H1 (cell line): Measurements from ENCODE around the gene CNOT6. TPM values are rescaled to one million over a fixed set of nuclear protein-coding genes. Genes with fewer than 3 reads are reported as not detected.

Experiments
- CTCF ChIA-PET: fragments of 300-600 bp; sonication (Branson Sonifier 250); formaldehyde crosslinking; loops from one replicate; lab custom pipeline; 2021; ENCODE audit not compliant: partially characterized antibody; lab: Charles Lee
- POLR2A ChIA-PET: fragments of 300-600 bp; sonication (Branson Sonifier 250); formaldehyde crosslinking; loops from one replicate; lab custom pipeline; 2021; ENCODE audit warnings: inconsistent platforms; ENCODE audit not compliant: partially characterized antibody; lab: Charles Lee
- DNase-seq, 2 experiments: peaks; one replicate each; pipeline versions ENCODE4 v3.0.0 to v3.0.0-alpha.2; 2010 to 2022; ENCODE audit warnings: low spot score in 2 of 2, low read depth in 1 of 2, mixed read lengths in 1 of 2
- FAIRE-seq: peaks from 2 replicates; lab custom pipeline; 2011; peaks lifted over from hg19 to GRCh38; lab: Jason Lieb, UNC
- H2AFZ ChIP-seq: 2 replicates; pipeline ENCODE4 v1.8.1; 2012; ENCODE audit warnings: low read length, inconsistent platforms
- H2AK5ac ChIP-seq: 2 replicates; pipeline ENCODE4 v1.6.1; 2013; ENCODE audit warnings: low read depth, low read length
- H2BK120ac ChIP-seq: replicated peaks from 2 replicates; pipeline ENCODE3; 2013; ENCODE audit warnings: low read depth, low read length, inconsistent platforms
- H2BK12ac ChIP-seq: 2 replicates; pipeline ENCODE4 v1.6.1; 2013; ENCODE audit warnings: low read depth, low read length
- H2BK15ac ChIP-seq: 2 replicates; pipeline ENCODE4 v1.6.1; 2013; ENCODE audit warnings: low read length
- H2BK20ac ChIP-seq: 2 replicates; pipeline ENCODE4 v1.6.1; 2013; ENCODE audit warnings: low read length
- H2BK5ac ChIP-seq: 2 replicates; pipeline ENCODE4 v1.6.1; 2013; ENCODE audit warnings: low read depth, low read length
- H3K14ac ChIP-seq: 2 replicates; pipeline ENCODE4 v1.6.1; 2013; ENCODE audit warnings: inconsistent platforms; ENCODE audit not compliant: insufficient read length
- H3K18ac ChIP-seq: 2 replicates; pipeline ENCODE4 v1.6.1; 2013; ENCODE audit warnings: low read length; ENCODE audit errors: extremely low read depth
- H3K23ac ChIP-seq: 2 replicates; pipeline ENCODE4 v1.6.1; 2013; ENCODE audit warnings: inconsistent platforms; ENCODE audit not compliant: insufficient read length
- H3K23me2 ChIP-seq: 2 replicates; pipeline ENCODE4 v1.6.1; 2013; ENCODE audit warnings: low read depth, low read length
- H3K27ac ChIP-seq: 2 replicates; pipeline ENCODE4 v1.6.1; 2011; ENCODE audit warnings: low read depth, low read length, inconsistent platforms
- H3K27me3 ChIP-seq, 4 experiments: replicated peaks in 1 of 4; 1 replicate in 1 of 4; 2 replicates in 3 of 4; pipeline versions ENCODE4 v1.6.1 to v1.8.1; 2011 to 2013; ENCODE audit warnings: low read length in 3 of 4, mild to moderate bottlenecking in 3 of 4, inconsistent platforms in 2 of 4, mixed read lengths in 2 of 4, moderate library complexity in 1 of 4; ENCODE audit not compliant: control insufficient read depth in 3 of 4, insufficient read depth in 3 of 4; ENCODE audit errors: extremely low read depth in 1 of 4
- H3K36me3 ChIP-seq, 4 experiments: 2 replicates each; pipeline versions ENCODE4 v1.6.1 to v1.8.1; 2011 to 2013; ENCODE audit warnings: mild to moderate bottlenecking in 4 of 4, low read length in 3 of 4, moderate library complexity in 2 of 4, control low read depth in 1 of 4, inconsistent platforms in 1 of 4; ENCODE audit not compliant: insufficient read depth in 4 of 4, control insufficient read depth in 2 of 4
- H3K4ac ChIP-seq: replicated peaks from 2 replicates; pipeline ENCODE3; 2013; ENCODE audit warnings: low read length, low read depth, mixed read lengths, inconsistent platforms; ENCODE audit not compliant: insufficient read length
- H3K4me1 ChIP-seq, 4 experiments: replicated peaks in 1 of 4; 1 replicate in 1 of 4; 2 replicates in 3 of 4; pipeline versions ENCODE4 v1.6.1 to v1.8.1; 2011 to 2013; ENCODE audit warnings: low read length in 3 of 4, inconsistent platforms in 2 of 4, mixed read lengths in 1 of 4; ENCODE audit not compliant: insufficient read depth in 4 of 4, control insufficient read depth in 3 of 4
- H3K4me2 ChIP-seq, 2 experiments: 2 replicates each; pipeline versions ENCODE4 v1.6.1 to v1.8.1; 2011 to 2013; ENCODE audit warnings: low read depth in 2 of 2, low read length in 2 of 2, control low read depth in 1 of 2, inconsistent platforms in 1 of 2, mild to moderate bottlenecking in 1 of 2; ENCODE audit not compliant: insufficient read depth in 1 of 2
- H3K4me3 ChIP-seq, 4 experiments: fragments of 200-600, 300-600 bp in 1 of 4; sonication (generic), shearing (Covaris generic), sonication (Bioruptor Twin) in 1 of 4; 2 replicates each; pipeline versions ENCODE4 v1.5.1 to v1.8.1; 2011 to 2016; ENCODE audit warnings: low read length in 4 of 4, low read depth in 3 of 4, control low read depth in 2 of 4, inconsistent platforms in 2 of 4, mild to moderate bottlenecking in 2 of 4, mixed read lengths in 1 of 4, moderate library complexity in 1 of 4; ENCODE audit not compliant: insufficient read depth in 2 of 4; ENCODE audit errors: extremely low read depth in 1 of 4
- H3K56ac ChIP-seq: replicated peaks from 2 replicates; pipeline ENCODE3; 2013; ENCODE audit warnings: low read depth, mild to moderate bottlenecking, mixed read lengths, low read length, inconsistent platforms; ENCODE audit not compliant: insufficient read length
- H3K79me1 ChIP-seq: 2 replicates; pipeline ENCODE4 v1.6.1; 2013; ENCODE audit warnings: low read depth, low read length, control low read depth
- H3K79me2 ChIP-seq, 2 experiments: 2 replicates each; pipeline versions ENCODE4 v1.6.1 to v1.8.1; 2012 to 2013; ENCODE audit warnings: low read length in 2 of 2, mild to moderate bottlenecking in 2 of 2, inconsistent platforms in 1 of 2; ENCODE audit not compliant: insufficient read depth in 2 of 2, control insufficient read depth in 1 of 2
- H3K9ac ChIP-seq, 4 experiments: replicated peaks in 1 of 4; 1 replicate in 1 of 4; 2 replicates in 3 of 4; pipeline versions ENCODE4 v1.6.1 to v1.8.1; 2011 to 2013; ENCODE audit warnings: low read depth in 3 of 4, low read length in 3 of 4, control low read depth in 2 of 4, mild to moderate bottlenecking in 2 of 4, moderate library complexity in 2 of 4, inconsistent platforms in 1 of 4; ENCODE audit errors: extremely low read depth in 1 of 4
- H3K9me3 ChIP-seq, 2 experiments: 2 replicates each; pipeline versions ENCODE4 v1.6.1 to v1.8.1; 2012 to 2013; ENCODE audit warnings: mild to moderate bottlenecking in 2 of 2, moderate library complexity in 2 of 2, control low read depth in 1 of 2, inconsistent platforms in 1 of 2, low read depth in 1 of 2, low read length in 1 of 2, mixed read lengths in 1 of 2; ENCODE audit not compliant: insufficient read depth in 2 of 2
- H4K20me1 ChIP-seq, 2 experiments: replicated peaks in 1 of 2; 2 replicates each; pipeline versions ENCODE3 to v1.8.1; 2011 to 2013; ENCODE audit warnings: inconsistent platforms in 2 of 2, low read length in 2 of 2, mild to moderate bottlenecking in 1 of 2; ENCODE audit not compliant: insufficient read depth in 2 of 2, control insufficient read depth in 1 of 2
- H4K5ac ChIP-seq: 2 replicates; pipeline ENCODE4 v1.6.1; 2013; ENCODE audit warnings: low read length, low read depth, mixed read lengths, inconsistent platforms; ENCODE audit not compliant: insufficient read length
- H4K8ac ChIP-seq: 2 replicates; pipeline ENCODE4 v1.8.0; 2013; ENCODE audit warnings: mild to moderate bottlenecking, moderate library complexity, low read length, inconsistent platforms; ENCODE audit not compliant: insufficient read depth; ENCODE audit errors: extremely low read depth
- H4K91ac ChIP-seq: replicated peaks from 2 replicates; pipeline ENCODE3; 2013; ENCODE audit warnings: low read length, mixed read lengths, inconsistent platforms; ENCODE audit not compliant: insufficient read length
- TAF1 ChIP-seq: IDR thresholded peaks from 2 replicates; pipeline ENCODE4 v1.6.1; 2011; ENCODE audit warnings: mild to moderate bottlenecking, low read depth, low read length
- TEAD4 ChIP-seq: IDR thresholded peaks from 2 replicates; pipeline ENCODE4 v1.6.1; 2012; ENCODE audit warnings: low read depth, low read length, inconsistent platforms, mixed read lengths
- WGBS, 2 experiments: shearing (Covaris generic) in 1 of 2; methylation state at CpG; one replicate each; pipeline versions ENCODE4 v1.1.6 to v1.1.7; 2013 to 2015; ENCODE audit warnings: low lambda C conversion rate in 2 of 2, mixed read lengths in 2 of 2, inconsistent platforms in 1 of 2, low coverage in 1 of 2, missing lambda C conversion rate in 1 of 2; ENCODE audit not compliant: insufficient replicate concordance in 2 of 2, insufficient coverage in 1 of 2, insufficient read length in 1 of 2; ENCODE audit errors: extremely low coverage in 1 of 2, missing lambda C conversion rate in 1 of 2; 5-methylcytosine and 5-hydroxymethylcytosine counted together
- polyA plus RNA-seq, 7 experiments: library from polyadenylated mRNA; depleted of rRNA in 3 of 7; stranded (reverse) in 5 of 7; unstranded in 2 of 7; fragments of >200 nt in 5 of 7; fragments of 200-250 nt in 2 of 7; gene quantifications; 1 replicate in 5 of 7; 2 replicates in 1 of 7; 4 replicates in 1 of 7; pipeline versions ENCODE4 v1.2.1 to v1.2.3, GENCODE V29; 2011 to 2013; ENCODE audit warnings: missing spikeins in 2 of 7, mixed read lengths in 2 of 7
- total RNA-seq: library from RNA; stranded (reverse); fragmentation: NEBNext Ultra II Directional; extraction: Animal tissue kit (Norgen Biotek cat#: 25700); gene quantifications from 2 replicates; pipeline ENCODE4 v1.2.1, GENCODE V29; 2021

CNOT6 gene
- total and polyA plus RNA-seq, 2 of the 8 experiments (the other 6 are each of a cell fraction or from before 2014, with no cell fraction given): 10.7 to 45.4 TPM

DNA sequence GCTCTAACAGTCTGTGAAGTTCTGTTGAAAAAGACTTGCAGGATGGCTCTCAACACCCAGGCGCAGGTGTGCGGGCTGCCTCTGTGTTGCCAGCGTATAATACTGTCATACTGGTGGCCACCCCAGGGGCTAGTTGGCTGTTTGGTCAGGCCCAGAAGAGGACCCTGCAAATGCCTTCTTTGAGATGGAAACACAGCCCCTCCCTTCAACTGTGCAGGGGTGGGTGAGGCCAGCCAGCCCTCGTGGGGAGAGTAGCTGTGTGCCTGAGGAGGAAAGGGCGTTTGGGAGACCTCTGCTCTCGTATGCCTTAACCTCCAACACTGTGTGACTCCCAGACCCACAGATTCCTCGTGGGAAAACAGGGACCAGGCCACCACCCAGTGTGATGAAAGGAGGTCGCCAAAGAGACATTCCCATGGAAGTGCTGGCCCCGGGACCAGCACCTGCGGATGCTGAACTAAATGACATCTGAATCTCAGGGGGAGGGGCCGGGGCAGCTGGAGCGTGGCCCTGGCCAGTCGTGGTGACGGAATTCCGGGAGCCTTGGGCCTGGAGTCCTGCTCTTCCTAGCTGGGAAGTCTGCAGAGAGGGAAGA lies 108.4 kb downstream of the CNOT6 start:
- no peaks in the 10 kb centered on the region for H3K79me2 ChIP-seq
- 88% methylated on average over 14 of the region's 15 CpGs; no CpG with 5 or more reads in 1 of the 2 experiments for WGBS, 2 experiments
- H3K79me1 ChIP-seq: no peaks in the 10 kb centered on the region
- no peak overlapping the region for H3K9ac ChIP-seq
- no peaks in the 10 kb centered on the region for H4K20me1 ChIP-seq
- H3K56ac ChIP-seq: no peak overlapping the region
- H4K5ac ChIP-seq: no peak overlapping the region
- H3K27ac ChIP-seq: no peak overlapping the region
- H3K23ac ChIP-seq: no peak overlapping the region
- no peak overlapping the region for H2BK12ac ChIP-seq
- H2AK5ac ChIP-seq: no peak overlapping the region
- no peaks in the 10 kb centered on the region for H3K9me3 ChIP-seq
- CTCF ChIA-PET: interaction anchor here (1.5 to 2.6 kb wide), 3 partner anchors 7 to 38 kb away, joined by 3 to 14 read pairs (median 4); no protein-coding TSS in a partner anchor
- H3K36me3 ChIP-seq: no peaks in the 10 kb centered on the region
- DNase-seq: no peak
- H3K4ac ChIP-seq: no peak overlapping the region
- H2BK120ac ChIP-seq: no peak overlapping the region
- no peak overlapping the region for H3K14ac ChIP-seq
- H3K4me3 ChIP-seq: no peak overlapping the region
- no peak for TF ChIP-seq TEAD4
- TF ChIP-seq TAF1: no peak
- TF ChIP-seq, all 59 proteins: peak for 0
- H2BK5ac ChIP-seq: no peak overlapping the region
- no peak overlapping the region; the same call in 1 of the 2 replicates for H4K8ac ChIP-seq
- H3K23me2 ChIP-seq: no peaks in the 10 kb centered on the region
- FAIRE-seq: no peak
- H4K91ac ChIP-seq: no peak overlapping the region
- H3K27me3 ChIP-seq: peaks cover 0 to 1% (median 0%) of the 10 kb centered on the region in 4 experiments; a peak in 1 of 7 replicates
- no peak overlapping the region for H2BK15ac ChIP-seq
- H3K18ac ChIP-seq: no peak overlapping the region
- H2AFZ ChIP-seq: no peak overlapping the region
- POLR2A ChIA-PET: interaction anchor here (1.0 to 2.7 kb wide), 3 partner anchors 17 to 312 kb away, joined by 3 to 6 read pairs (median 3); no protein-coding TSS in a partner anchor
- no peak overlapping the region for H3K4me2 ChIP-seq
- H2BK20ac ChIP-seq: no peak overlapping the region
- no peaks in the 10 kb centered on the region; a peak in 2 of 7 replicates for H3K4me1 ChIP-seq
